Prostate gland (tissue), 2 donors: ENCODE data around the gene MRPL51.

Source experiments
- CTCF ChIP-seq, 4 experiments: fragments of 200-600 bp in 2 of 4; fragments of 450-650 bp in 2 of 4; sonication (generic) in 2 of 4; IDR thresholded peaks; 1 replicate in 3 of 4; 2 replicates in 1 of 4; pipeline ENCODE4 v1.5.1; 2016 to 2019; ENCODE audit warnings: antibody characterized with exemption in 4 of 4, mild to moderate bottlenecking in 2 of 4, moderate library complexity in 2 of 4
- POLR2A ChIP-seq: fragments of 450-650 bp; IDR thresholded peaks from one replicate; pipeline ENCODE4 v1.6.1; 2016; ENCODE audit warnings: antibody characterized with exemption, mild to moderate bottlenecking

GRCh38 chr12:6526766-6527525 is 33.9 kb upstream of the MRPL51 start:
- TF ChIP-seq CTCF (IDR thresholded peaks at IDR 0.05): no peak
- TF ChIP-seq POLR2A: no peak
